Adipocyte (in vitro differentiated cells): ENCODE measurements around the gene DEF6.
A peak's percentile ranks its signal among the peaks of the same experiment; 100 is the strongest.

ENCODE experiments used
- DNase-seq: peaks from one replicate; pipeline ENCODE4 v3.0.0-alpha.2; 2015; ENCODE audit warnings: low read depth
- H3K27me3 ChIP-seq: replicated peaks from 2 replicates; pipeline ENCODE4 v1.7.0; 2013; ENCODE audit warnings: mild to moderate bottlenecking, low read length, moderate library complexity; ENCODE audit not compliant: control insufficient read depth, insufficient read depth
- H3K36me3 ChIP-seq: 2 replicates; pipeline ENCODE4 v1.7.0; 2013; ENCODE audit warnings: low read length, mild to moderate bottlenecking, moderate library complexity; ENCODE audit not compliant: control insufficient read depth, insufficient read depth, severe bottlenecking
- H3K4me1 ChIP-seq: 2 replicates; pipeline ENCODE4 v1.7.0; 2013; ENCODE audit warnings: mild to moderate bottlenecking, low read length, moderate library complexity; ENCODE audit not compliant: control insufficient read depth, insufficient read depth
- H3K4me3 ChIP-seq: 2 replicates; pipeline ENCODE4 v1.7.0; 2013; ENCODE audit warnings: mild to moderate bottlenecking, low read length, moderate library complexity
- H3K9ac ChIP-seq: 2 replicates; pipeline ENCODE4 v1.7.0; 2013; ENCODE audit warnings: mild to moderate bottlenecking, low read length, moderate library complexity
- H3K9me3 ChIP-seq: 2 replicates; pipeline ENCODE4 v1.7.0; 2013; ENCODE audit warnings: mild to moderate bottlenecking, low read length, moderate library complexity; ENCODE audit not compliant: control insufficient read depth

The DEF6 gene

GRCh38 chr6:35282472-35282871 lies 15.1 kb upstream of the DEF6 start:
- DNase-seq, result no peak
- Histone ChIP-seq H3K4me1 (peaks cover 5% of the 10 kb centered on the region), H3K9ac (no peak overlapping the region), H3K27me3 (no peaks in the 10 kb centered on the region), H3K36me3 (peaks cover 56% of the 10 kb centered on the region), H3K9me3 (no peaks in the 10 kb centered on the region), H3K4me3 (no peak overlapping the region)

DNA sequence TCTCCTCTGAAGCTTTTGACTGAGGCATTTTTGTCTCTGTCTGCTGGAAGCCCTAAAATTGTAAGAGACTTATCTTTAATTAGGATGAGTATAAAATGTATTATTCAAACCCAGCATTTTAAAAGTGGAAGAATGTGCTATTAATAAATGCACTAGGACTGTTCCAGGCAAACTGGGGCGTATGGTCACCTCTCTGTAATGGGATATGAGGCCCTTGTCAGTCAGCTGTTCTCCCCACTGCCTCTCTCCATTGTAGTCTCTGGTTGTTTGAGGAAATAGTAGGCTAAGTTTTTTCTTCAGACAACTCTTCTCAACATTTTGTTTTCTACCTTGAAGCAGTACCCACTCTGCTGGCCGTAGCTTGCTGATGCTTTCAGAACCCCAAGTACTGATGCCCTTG lies 14.3 kb upstream of the DEF6 start:
- H3K36me3 ChIP-seq, result peaks cover 65% of the 10 kb centered on the region
- no peaks in the 10 kb centered on the region for H3K9me3 ChIP-seq
- peaks cover 14% of the 10 kb centered on the region for H3K4me1 ChIP-seq
- H3K9ac ChIP-seq, result no peak overlapping the region
- H3K27me3 ChIP-seq, result no peaks in the 10 kb centered on the region
- H3K4me3 ChIP-seq, result no peak overlapping the region
- DNase-seq, result no peak

- H3K9me3 ChIP-seq, result no peaks in the 10 kb centered on the region
- H3K9ac ChIP-seq, result no peak overlapping the region
- H3K4me3 ChIP-seq, result no peak overlapping the region
- peaks cover 9% of the 10 kb centered on the region for H3K4me1 ChIP-seq
- peaks cover 86% of the 10 kb centered on the region for H3K36me3 ChIP-seq
- no peaks in the 10 kb centered on the region for H3K27me3 ChIP-seq
- no peak for DNase-seq
Observed at GRCh38 chr6:35287671-35288396, 9.8 kb upstream of the DEF6 start.

DNA sequence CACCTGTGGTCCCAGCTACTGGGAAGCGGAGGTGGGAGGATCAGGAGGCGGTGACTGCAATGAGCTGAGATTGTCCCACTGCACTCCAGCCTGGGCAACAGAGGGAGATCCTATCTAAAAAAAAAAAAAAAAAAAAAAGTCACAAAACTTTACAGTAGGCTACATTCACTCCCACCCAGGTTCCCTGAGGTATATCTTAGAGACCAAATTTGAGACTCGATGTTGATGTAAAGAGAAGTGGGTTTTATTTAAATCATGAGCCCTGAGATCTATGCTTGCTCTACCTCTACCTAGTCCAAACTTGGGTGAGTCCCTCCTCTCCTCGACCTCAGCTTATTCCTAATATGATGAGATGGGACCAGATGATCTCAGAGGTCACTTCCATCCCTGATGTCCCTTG lies 8.8 kb upstream of the DEF6 start:
- DNase-seq, result no peak
- peaks cover 9% of the 10 kb centered on the region for H3K4me1 ChIP-seq
- no peaks in the 10 kb centered on the region for H3K27me3 ChIP-seq
- peaks cover 87% of the 10 kb centered on the region for H3K36me3 ChIP-seq
- H3K9me3 ChIP-seq, result no peaks in the 10 kb centered on the region
- H3K4me3 ChIP-seq, result no peak overlapping the region
- no peak overlapping the region for H3K9ac ChIP-seq

DNA sequence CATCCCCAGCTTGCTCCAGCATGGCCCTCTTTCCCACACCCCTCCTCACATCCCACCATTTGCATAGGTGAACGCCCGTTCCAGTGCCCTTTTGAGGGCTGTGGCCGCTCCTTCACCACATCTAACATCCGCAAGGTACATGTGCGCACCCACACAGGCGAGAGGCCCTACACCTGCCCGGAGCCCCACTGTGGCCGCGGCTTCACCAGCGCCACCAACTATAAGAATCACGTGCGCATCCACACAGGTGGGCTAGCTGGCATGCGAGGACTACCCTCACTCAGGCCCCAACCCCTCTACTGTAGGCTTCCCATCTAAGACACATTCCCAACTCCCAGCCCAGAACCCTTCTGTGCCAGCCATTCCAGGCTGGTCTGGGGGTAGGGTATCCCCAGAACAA lies 6.1 kb upstream of the DEF6 start:
- Histone ChIP-seq H3K4me1 (peaks cover 9% of the 10 kb centered on the region), H3K36me3 (peaks cover 87% of the 10 kb centered on the region)

GRCh38 chr6:35292494-35292893 lies 5.1 kb upstream of the DEF6 start:
- H3K4me1 ChIP-seq, result peaks cover 8% of the 10 kb centered on the region
- no peaks in the 10 kb centered on the region for H3K27me3 ChIP-seq
- DNase-seq, result no peak
- no peak overlapping the region for H3K4me3 ChIP-seq
- H3K36me3 ChIP-seq, result peaks cover 77% of the 10 kb centered on the region
- H3K9ac ChIP-seq, result no peak overlapping the region
- no peaks in the 10 kb centered on the region for H3K9me3 ChIP-seq

More for the DNA sequence above, 6.1 kb upstream of the DEF6 start:
- Histone ChIP-seq H3K9me3 (no peaks in the 10 kb centered on the region), H3K27me3 (no peaks in the 10 kb centered on the region), H3K9ac (no peak overlapping the region), H3K4me3 (no peak overlapping the region)
- DNase-seq, result no peak

GRCh38 chr6:35293681-35294080 lies 3.9 kb upstream of the DEF6 start:
- Histone ChIP-seq H3K4me3 (no peak overlapping the region), H3K36me3 (peaks cover 66% of the 10 kb centered on the region), H3K9ac (no peak overlapping the region), H3K27me3 (no peaks in the 10 kb centered on the region), H3K4me1 (no peaks in the 10 kb centered on the region), H3K9me3 (no peaks in the 10 kb centered on the region)
- DNase-seq, result no peak

DNA sequence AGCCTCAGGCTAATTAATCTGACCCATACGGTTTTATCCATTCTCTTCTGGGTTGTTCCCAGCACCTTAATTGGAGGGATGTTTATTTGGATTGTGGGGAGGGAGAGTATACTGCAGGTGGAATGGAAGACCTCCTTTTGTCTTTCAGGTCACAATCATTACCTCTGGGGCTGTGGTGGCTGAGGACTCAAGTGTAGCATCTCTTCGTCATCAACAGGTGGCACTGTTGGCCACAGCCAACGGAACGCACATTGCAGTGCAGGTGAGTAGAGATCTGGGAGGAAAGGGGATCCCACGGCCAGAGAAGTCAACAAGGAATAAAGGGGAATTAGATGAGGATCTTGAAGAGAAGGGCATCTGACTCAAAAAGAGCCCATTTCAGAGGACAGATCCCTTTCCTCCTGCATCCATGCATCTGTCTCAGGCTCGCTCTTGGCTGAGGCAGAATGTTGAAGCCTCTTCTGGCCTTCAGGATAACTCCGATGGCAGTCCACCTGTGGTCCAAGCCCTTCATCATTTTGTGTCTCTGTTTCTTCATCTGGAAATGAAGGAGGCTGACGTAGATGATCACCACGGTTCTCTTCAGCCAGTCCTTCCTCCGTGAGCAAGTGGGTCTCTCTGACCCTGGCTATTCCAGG lies 3.2 kb upstream of the DEF6 start:
- Histone ChIP-seq H3K9ac (no peak overlapping the region), H3K4me1 (no peaks in the 10 kb centered on the region), H3K27me3 (no peaks in the 10 kb centered on the region), H3K4me3 (no peak overlapping the region), H3K9me3 (no peaks in the 10 kb centered on the region), H3K36me3 (peaks cover 59% of the 10 kb centered on the region)
- DNase-seq, result peak; percentile 52

DNA sequence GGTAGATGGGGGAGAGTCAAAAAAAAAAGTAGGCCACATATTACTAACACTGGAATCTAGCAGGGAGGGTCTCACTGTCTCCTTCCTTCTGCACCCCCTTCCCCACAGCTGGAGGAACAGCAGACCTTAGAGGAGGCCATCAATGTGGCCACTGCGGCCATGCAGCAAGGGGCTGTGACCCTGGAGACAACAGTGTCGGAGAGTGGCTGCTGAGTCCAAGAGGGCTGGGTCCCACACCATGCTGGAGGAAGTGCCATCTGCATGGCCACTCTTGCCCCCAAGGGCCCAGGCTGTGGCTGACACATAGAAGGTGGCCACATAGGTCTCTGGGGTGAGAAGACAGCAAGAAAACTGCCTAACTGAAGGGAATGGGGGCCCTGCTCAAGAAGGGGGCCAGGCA lies 2.6 kb upstream of the DEF6 start:
- Histone ChIP-seq H3K4me3 (no peak overlapping the region), H3K9ac (no peak overlapping the region), H3K36me3 (peaks cover 53% of the 10 kb centered on the region), H3K4me1 (no peaks in the 10 kb centered on the region), H3K27me3 (no peaks in the 10 kb centered on the region), H3K9me3 (no peaks in the 10 kb centered on the region)
- no peak for DNase-seq

DNA sequence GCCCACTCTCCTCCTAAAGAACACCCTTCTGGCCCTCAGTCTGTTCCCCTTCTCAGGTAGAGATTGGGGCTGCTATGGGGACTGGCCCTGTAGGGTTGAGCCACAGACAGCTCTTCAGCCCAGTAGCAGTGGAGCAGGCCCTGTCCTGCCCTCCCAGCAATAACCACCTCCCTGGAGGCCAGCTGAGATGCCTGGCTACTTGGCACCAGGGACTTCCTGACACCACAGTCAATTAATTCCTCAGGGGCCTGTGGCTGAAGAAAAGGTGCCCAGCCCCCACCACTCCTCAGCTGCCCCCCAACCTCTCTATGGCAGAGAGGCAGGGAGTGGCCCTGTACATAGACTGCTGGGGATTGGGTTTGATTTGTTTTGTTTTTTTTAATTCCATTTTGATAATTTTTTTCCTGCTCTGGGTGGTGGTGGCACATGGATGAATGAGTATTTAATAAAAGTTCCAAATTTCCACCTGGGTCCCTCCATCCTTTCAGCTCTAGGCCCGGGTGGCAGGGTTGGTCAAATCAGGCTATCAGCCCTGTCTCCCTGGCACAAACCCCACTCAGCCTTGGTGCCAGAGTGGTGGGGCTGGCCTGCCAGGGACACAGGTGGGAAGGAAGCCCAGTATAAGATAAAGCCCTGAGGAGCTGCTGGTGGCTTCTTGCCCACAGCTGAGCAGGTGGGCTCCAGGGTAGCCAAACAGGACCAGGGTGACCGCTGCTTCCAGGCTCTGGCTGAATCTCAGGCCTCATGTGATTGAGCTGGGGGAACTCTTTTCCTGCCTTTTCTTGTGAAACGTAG lies 1.9 kb upstream of the DEF6 start:
- no peaks in the 10 kb centered on the region for H3K27me3 ChIP-seq
- peaks cover 46% of the 10 kb centered on the region for H3K36me3 ChIP-seq
- H3K4me3 ChIP-seq, result no peak overlapping the region
- H3K9me3 ChIP-seq, result no peaks in the 10 kb centered on the region
- H3K9ac ChIP-seq, result no peak overlapping the region
- no peaks in the 10 kb centered on the region for H3K4me1 ChIP-seq
- DNase-seq, result no peak

- H3K4me3 ChIP-seq, result no peak overlapping the region
- H3K9me3 ChIP-seq, result no peaks in the 10 kb centered on the region
- no peaks in the 10 kb centered on the region for H3K27me3 ChIP-seq
- H3K36me3 ChIP-seq, result peaks cover 33% of the 10 kb centered on the region
- H3K9ac ChIP-seq, result no peak overlapping the region
- DNase-seq, result no peak
- no peaks in the 10 kb centered on the region for H3K4me1 ChIP-seq
Observed at GRCh38 chr6:35296931-35297600, 552 bp upstream of the DEF6 start.
